SK-N-SH (cell line): Measurements from ENCODE around the gene RDH12.

Experiments used
- CTCF ChIP-seq: fragments of 200-600 bp; sonication (generic); IDR thresholded peaks from 2 replicates; pipeline ENCODE4 v1.6.1; 2017; ENCODE audit warnings: antibody characterized with exemption, mild to moderate bottlenecking, moderate library complexity
- FOXM1 ChIP-seq: IDR thresholded peaks from 2 replicates; pipeline ENCODE4 v1.4.0; 2012; ENCODE audit warnings: low read depth, mild to moderate bottlenecking
- GATA2 ChIP-seq: sonication (generic); formaldehyde crosslinking; IDR thresholded peaks from 2 replicates; pipeline ENCODE4 v1.5.0; 2020; ENCODE audit warnings: mild to moderate bottlenecking, missing genetic modification reagents
- POLR2AphosphoS5 ChIP-seq: IDR thresholded peaks from 2 replicates; pipeline ENCODE4 v1.6.1; 2012; ENCODE audit warnings: low read depth, low read length
- RCOR1 ChIP-seq: fragments of 150-350 bp; IDR thresholded peaks from 2 replicates; pipeline ENCODE4 v1.6.1; 2017; ENCODE audit warnings: antibody characterized with exemption, low read length
- REST ChIP-seq: IDR thresholded peaks from 2 replicates; pipeline ENCODE4 v1.6.1; 2012; ENCODE audit warnings: mild to moderate bottlenecking, low read depth, low read length, moderate library complexity
- RFX5 ChIP-seq: IDR thresholded peaks from 2 replicates; pipeline ENCODE4 v1.6.1; 2012; ENCODE audit warnings: mild to moderate bottlenecking, improper control_type of control experiment, low read length
- TAF1 ChIP-seq: IDR thresholded peaks from 2 replicates; pipeline ENCODE4 v1.6.1; 2012; ENCODE audit warnings: low read depth, mild to moderate bottlenecking, low read length, moderate library complexity, borderline replicate concordance
- TEAD4 ChIP-seq: IDR thresholded peaks from 2 replicates; pipeline ENCODE4 v1.4.0; 2012; ENCODE audit warnings: mild to moderate bottlenecking, borderline replicate concordance; ENCODE audit not compliant: insufficient read depth
- USF1 ChIP-seq: IDR thresholded peaks from 2 replicates; pipeline ENCODE4 v1.4.0; 2012; ENCODE audit warnings: low read depth, borderline replicate concordance

GRCh38 chr14:67719866-67720265, 18.2 kb downstream of the RDH12 start:
- no peak for TF ChIP-seq TAF1
- no peak for TF ChIP-seq RFX5
- TF ChIP-seq POLR2AphosphoS5 = no peak
- TF ChIP-seq REST = no peak
- no peak for TF ChIP-seq CTCF
- TF ChIP-seq RCOR1 = no peak
- no peak for TF ChIP-seq USF1
- no peak for TF ChIP-seq TEAD4
- no peak for TF ChIP-seq GATA2 (CRISPR knock-in tag)
- TF ChIP-seq FOXM1 = no peak
